Skeletal muscle tissue (tissue), 4 donors: ENCODE results near the gene ITPR1. TPM values are rescaled to one million over a fixed set of nuclear protein-coding genes. Genes with fewer than 3 reads are reported as not detected.

ENCODE experiments used
- H3K27ac ChIP-seq: one replicate; pipeline ENCODE4 v1.7.0; 2013; ENCODE audit warnings: mild to moderate bottlenecking, low read depth, low read length, inconsistent platforms
- H3K27me3 ChIP-seq, 3 donors: one replicate each; pipeline ENCODE4 v1.7.0; 2013; ENCODE audit warnings: low read length in 3 of 3; ENCODE audit not compliant: control insufficient read depth in 3 of 3, insufficient read depth in 3 of 3
- H3K36me3 ChIP-seq, 3 donors: one replicate each; pipeline ENCODE4 v1.7.0; 2013; ENCODE audit warnings: low read length in 3 of 3; ENCODE audit not compliant: control insufficient read depth in 3 of 3, insufficient read depth in 3 of 3
- H3K4me1 ChIP-seq, 3 donors: one replicate each; pipeline ENCODE4 v1.7.0; 2013; ENCODE audit warnings: low read length in 3 of 3, mild to moderate bottlenecking in 3 of 3; ENCODE audit not compliant: control insufficient read depth in 3 of 3, insufficient read depth in 3 of 3
- H3K4me3 ChIP-seq, 3 donors: one replicate each; pipeline ENCODE4 v1.7.0; 2013; ENCODE audit warnings: low read length in 3 of 3
- H3K9ac ChIP-seq, 3 donors: one replicate each; pipeline ENCODE4 v1.7.0; 2013; ENCODE audit warnings: low read length in 3 of 3, mild to moderate bottlenecking in 3 of 3, moderate library complexity in 2 of 3, low read depth in 1 of 3
- H3K9me3 ChIP-seq, 3 donors: one replicate each; pipeline ENCODE4 v1.7.0; 2013; ENCODE audit warnings: low read length in 3 of 3; ENCODE audit not compliant: control insufficient read depth in 3 of 3
- total RNA-seq: library from RNA; depleted of rRNA; stranded (reverse); fragments of >200 nt; gene quantifications from one replicate; pipeline ENCODE4 v1.2.3, GENCODE V29; 2014
- donor health status: Osteomylitis.

ITPR1 gene
- total RNA-seq, 1 donor from 2014 or later: 55.8 TPM

GRCh38 chr3:4687167-4687566 lies 194.0 kb downstream of the ITPR1 start:
- H3K9ac ChIP-seq: no peak overlapping the region
- H3K9me3 ChIP-seq: peaks cover 0 to 4% (median 0%) of the 10 kb centered on the region in 3 donors
- H3K27ac ChIP-seq: no peak overlapping the region

GRCh38 chr3:4687596-4687995 lies 194.4 kb downstream of the ITPR1 start:
- Histone ChIP-seq H3K4me1 (no peaks in the 10 kb centered on the region), H3K27me3 (no peaks in the 10 kb centered on the region), H3K4me3 (no peak overlapping the region), H3K27ac (no peak overlapping the region), H3K9ac (no peak overlapping the region), H3K9me3 (peaks cover 0 to 4% (median 0%) of the 10 kb centered on the region in 3 donors), H3K36me3 (peaks cover 10 to 38% (median 31%) of the 10 kb centered on the region in 3 donors)

More at GRCh38 chr3:4687167-4687566, 194.0 kb downstream of the ITPR1 start:
- Histone ChIP-seq H3K27me3 (no peaks in the 10 kb centered on the region), H3K36me3 (peaks cover 10 to 38% (median 31%) of the 10 kb centered on the region in 3 donors), H3K4me1 (no peaks in the 10 kb centered on the region), H3K4me3 (no peak overlapping the region)

DNA sequence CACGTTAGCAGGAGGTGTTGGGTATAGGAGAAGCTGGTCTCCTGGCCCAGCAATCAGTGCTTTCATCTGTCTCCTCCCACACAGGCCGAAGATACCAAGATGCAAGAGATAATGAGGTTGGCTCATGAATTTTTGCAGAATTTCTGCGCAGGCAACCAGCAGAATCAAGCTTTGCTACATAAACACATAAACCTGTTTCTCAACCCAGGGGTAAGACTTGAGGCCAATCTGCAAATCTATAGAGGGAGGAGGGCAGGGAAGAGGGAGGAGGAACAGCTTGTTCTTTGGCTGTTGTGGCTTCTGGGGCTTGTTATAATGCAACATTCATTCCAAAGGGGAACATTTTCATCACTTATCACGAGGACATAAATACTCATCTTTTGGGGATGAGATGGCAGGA lies 195.3 kb downstream of the ITPR1 start:
- Histone ChIP-seq H3K4me1 (no peaks in the 10 kb centered on the region), H3K9ac (no peak overlapping the region), H3K9me3 (peaks cover 0 to 4% (median 0%) of the 10 kb centered on the region in 3 donors), H3K27me3 (no peaks in the 10 kb centered on the region), H3K27ac (no peak overlapping the region), H3K36me3 (peaks cover 7 to 36% (median 28%) of the 10 kb centered on the region in 3 donors), H3K4me3 (no peak overlapping the region)

DNA sequence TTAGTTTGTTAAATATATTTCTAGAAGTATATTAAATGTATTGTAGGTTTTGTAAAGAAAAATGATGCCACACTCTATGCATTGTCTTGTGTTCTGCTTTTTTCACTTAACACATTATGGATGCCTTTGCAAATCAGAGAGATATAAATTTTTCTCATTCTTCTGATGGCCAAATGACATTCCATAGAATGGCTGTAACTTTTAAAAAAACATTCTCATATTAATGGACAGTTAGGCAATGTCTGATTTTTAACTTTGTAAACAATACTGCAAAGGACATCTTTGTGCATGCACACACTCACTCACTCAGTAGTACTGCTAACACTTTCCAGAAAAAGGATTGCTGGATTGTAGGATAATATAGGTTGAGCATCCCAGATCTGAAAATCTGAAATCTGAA lies 195.9 kb downstream of the ITPR1 start:
- peaks cover 10 to 34% (median 27%) of the 10 kb centered on the region in 3 donors for H3K36me3 ChIP-seq
- H3K4me1 ChIP-seq: no peaks in the 10 kb centered on the region
- no peak overlapping the region for H3K9ac ChIP-seq
- no peak overlapping the region for H3K27ac ChIP-seq
- H3K4me3 ChIP-seq: no peak overlapping the region
- H3K27me3 ChIP-seq: no peaks in the 10 kb centered on the region
- H3K9me3 ChIP-seq: peaks cover 0 to 4% (median 0%) of the 10 kb centered on the region in 3 donors

- H3K27ac ChIP-seq: no peak overlapping the region
- H3K9me3 ChIP-seq: peaks cover 0 to 4% (median 0%) of the 10 kb centered on the region in 3 donors
- no peaks in the 10 kb centered on the region for H3K27me3 ChIP-seq
- no peak overlapping the region for H3K4me3 ChIP-seq
- peaks cover 10 to 25% (median 23%) of the 10 kb centered on the region in 3 donors for H3K36me3 ChIP-seq
- H3K9ac ChIP-seq: no peak overlapping the region
- H3K4me1 ChIP-seq: no peaks in the 10 kb centered on the region
Measured at GRCh38 chr3:4690277-4690676, 197.1 kb downstream of the ITPR1 start.

GRCh38 chr3:4693620-4694019 lies 200.5 kb downstream of the ITPR1 start:
- no peaks in the 10 kb centered on the region for H3K4me1 ChIP-seq
- H3K36me3 ChIP-seq: peaks cover 6 to 16% (median 11%) of the 10 kb centered on the region in 3 donors
- H3K4me3 ChIP-seq: no peak overlapping the region
- no peaks in the 10 kb centered on the region for H3K27me3 ChIP-seq
- H3K9ac ChIP-seq: no peak overlapping the region
- peaks cover 0 to 4% (median 0%) of the 10 kb centered on the region in 3 donors for H3K9me3 ChIP-seq
- no peak overlapping the region for H3K27ac ChIP-seq

DNA sequence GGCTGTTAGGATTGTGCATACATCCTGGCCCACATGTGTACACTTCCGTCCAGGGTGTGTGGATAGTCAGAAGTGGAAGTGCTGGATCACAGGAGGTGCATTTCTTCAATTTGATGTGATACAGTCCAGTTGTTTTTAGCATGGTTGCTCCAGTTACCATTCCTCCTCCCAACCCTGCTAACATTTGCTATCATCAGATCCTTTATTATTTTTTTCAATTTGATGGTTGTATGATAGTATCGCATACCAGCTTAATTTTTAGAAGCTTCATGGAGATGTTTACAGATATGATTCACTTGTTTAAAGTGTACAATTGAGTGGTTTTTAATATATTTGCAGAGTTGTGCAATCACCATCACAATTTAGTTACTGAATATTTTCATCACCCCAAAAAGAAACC lies 202.7 kb downstream of the ITPR1 start:
- no peak overlapping the region for H3K27ac ChIP-seq
- H3K36me3 ChIP-seq: peaks cover 5 to 9% (median 8%) of the 10 kb centered on the region in 3 donors
- H3K4me3 ChIP-seq: no peak overlapping the region
- H3K4me1 ChIP-seq: no peaks in the 10 kb centered on the region
- no peak overlapping the region for H3K9ac ChIP-seq
- H3K27me3 ChIP-seq: no peaks in the 10 kb centered on the region
- H3K9me3 ChIP-seq: no peaks in the 10 kb centered on the region

DNA sequence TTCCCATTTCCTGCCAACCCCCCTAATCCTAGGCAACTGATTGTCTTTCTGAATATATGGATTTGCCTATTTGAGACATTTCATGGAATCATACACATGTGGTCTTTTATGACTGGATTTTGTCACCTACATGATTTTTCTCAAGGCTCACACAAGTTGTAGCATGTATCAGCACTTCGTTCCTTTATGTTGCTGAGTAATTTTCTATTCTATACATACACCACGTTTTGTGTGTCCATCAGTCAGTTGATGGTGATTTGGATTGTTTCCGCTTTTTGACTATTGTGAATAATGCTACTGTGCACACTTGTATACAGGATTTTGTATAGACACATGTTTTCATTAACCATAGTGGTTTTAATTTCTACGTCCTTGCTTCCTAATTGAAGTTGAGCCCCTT lies 203.1 kb downstream of the ITPR1 start:
- H3K9me3 ChIP-seq: no peaks in the 10 kb centered on the region
- H3K4me1 ChIP-seq: no peaks in the 10 kb centered on the region
- H3K27me3 ChIP-seq: no peaks in the 10 kb centered on the region
- H3K27ac ChIP-seq: no peak overlapping the region
- no peak overlapping the region for H3K9ac ChIP-seq
- H3K36me3 ChIP-seq: peaks cover 3 to 9% (median 8%) of the 10 kb centered on the region in 3 donors
- H3K4me3 ChIP-seq: no peak overlapping the region

- no peaks in the 10 kb centered on the region for H3K27me3 ChIP-seq
- H3K4me1 ChIP-seq: no peaks in the 10 kb centered on the region
- H3K9me3 ChIP-seq: no peaks in the 10 kb centered on the region
- H3K9ac ChIP-seq: no peak overlapping the region
- H3K4me3 ChIP-seq: no peak overlapping the region
- peaks cover 3 to 12% (median 10%) of the 10 kb centered on the region in 3 donors for H3K36me3 ChIP-seq
- no peak overlapping the region for H3K27ac ChIP-seq
Measured at GRCh38 chr3:4698125-4698821, 205.1 kb downstream of the ITPR1 start.

GRCh38 chr3:4703054-4703480 lies 209.9 kb downstream of the ITPR1 start:
- H3K9ac ChIP-seq: no peak overlapping the region
- no peaks in the 10 kb centered on the region for H3K27me3 ChIP-seq
- peak overlapping the region; percentile 27 for H3K27ac ChIP-seq
- H3K4me3 ChIP-seq: no peak overlapping the region
- no peaks in the 10 kb centered on the region for H3K4me1 ChIP-seq
- H3K36me3 ChIP-seq: peaks cover 0 to 20% (median 13%) of the 10 kb centered on the region in 3 donors
- H3K9me3 ChIP-seq: no peaks in the 10 kb centered on the region
